ENCODE results near the gene FAM131C. TPM values are rescaled to one million over a fixed set of nuclear protein-coding genes. Genes with fewer than 3 reads are reported as not detected.

Gene FAM131C
- total RNA-seq, 6 donors from 2014 or later = 0.13 TPM; not detected in 5

DNA sequence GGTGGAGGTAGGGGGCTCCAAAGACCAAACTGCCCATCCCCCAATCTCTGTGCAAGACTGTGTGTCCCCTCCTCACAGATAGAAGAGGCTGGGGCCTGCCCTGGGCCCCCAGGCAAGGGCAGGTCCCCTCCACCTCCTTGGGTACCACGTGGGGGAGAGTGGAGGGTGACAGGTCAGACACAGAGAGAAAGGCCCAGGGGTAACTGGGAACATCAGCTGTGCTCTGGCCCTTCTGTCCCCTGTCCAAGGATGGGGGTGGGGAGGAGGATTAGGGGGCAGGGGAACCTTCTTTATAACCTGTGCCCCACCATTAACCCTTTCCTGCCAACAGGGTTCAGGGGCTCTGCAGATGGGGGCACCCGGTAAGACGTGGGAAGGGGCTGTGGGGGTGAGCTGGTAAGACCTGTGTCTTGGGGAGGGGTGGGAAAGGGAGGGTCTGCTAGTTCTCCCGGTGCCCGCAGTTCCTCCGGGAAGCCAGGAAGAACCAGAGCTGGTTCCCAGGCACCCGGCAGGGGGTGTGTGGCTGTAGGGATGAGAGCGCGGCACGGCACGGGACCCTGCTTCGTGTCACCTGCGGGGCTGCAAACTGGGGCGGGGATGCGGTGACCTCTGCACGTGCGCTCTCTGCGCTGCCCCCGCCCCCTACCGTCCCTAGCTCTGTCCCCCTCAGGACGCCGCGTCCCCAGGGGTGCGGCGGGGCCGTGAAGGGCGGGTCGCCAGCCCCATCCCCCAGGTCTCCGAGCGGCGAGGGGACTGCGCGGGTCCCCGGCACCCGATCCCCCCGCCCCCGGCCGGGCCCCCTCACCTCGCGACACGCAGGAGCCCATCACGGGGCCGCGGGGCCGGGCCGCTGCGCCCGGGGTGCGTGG, 601 bp downstream of the FAM131C start:
- H3K9me3 ChIP-seq = no peaks in the 10 kb centered on the region
- peaks cover 17 to 22% (median 19%) of the 10 kb centered on the region in 4 donors for H3K4me1 ChIP-seq
- no peak for ATAC-seq (ENCODE audit: low FRiP score in 2 of 2)
- no peak for DNase-seq
- WGBS, 2 donors = 19 to 64% methylated on average over 2 to 7 of the region's 49 CpGs
- peak overlapping the region in 3 of 4 donors; percentile 33 to 41 (median 38) for H3K4me3 ChIP-seq
- TF ChIP-seq POLR2AphosphoS5 (IDR thresholded peaks at IDR 0.05) (no peak), POLR2A (IDR thresholded peaks at IDR 0.05) (no peak), EP300 (IDR thresholded peaks at IDR 0.05) (no peak)
- TF ChIP-seq, protein P1, sequence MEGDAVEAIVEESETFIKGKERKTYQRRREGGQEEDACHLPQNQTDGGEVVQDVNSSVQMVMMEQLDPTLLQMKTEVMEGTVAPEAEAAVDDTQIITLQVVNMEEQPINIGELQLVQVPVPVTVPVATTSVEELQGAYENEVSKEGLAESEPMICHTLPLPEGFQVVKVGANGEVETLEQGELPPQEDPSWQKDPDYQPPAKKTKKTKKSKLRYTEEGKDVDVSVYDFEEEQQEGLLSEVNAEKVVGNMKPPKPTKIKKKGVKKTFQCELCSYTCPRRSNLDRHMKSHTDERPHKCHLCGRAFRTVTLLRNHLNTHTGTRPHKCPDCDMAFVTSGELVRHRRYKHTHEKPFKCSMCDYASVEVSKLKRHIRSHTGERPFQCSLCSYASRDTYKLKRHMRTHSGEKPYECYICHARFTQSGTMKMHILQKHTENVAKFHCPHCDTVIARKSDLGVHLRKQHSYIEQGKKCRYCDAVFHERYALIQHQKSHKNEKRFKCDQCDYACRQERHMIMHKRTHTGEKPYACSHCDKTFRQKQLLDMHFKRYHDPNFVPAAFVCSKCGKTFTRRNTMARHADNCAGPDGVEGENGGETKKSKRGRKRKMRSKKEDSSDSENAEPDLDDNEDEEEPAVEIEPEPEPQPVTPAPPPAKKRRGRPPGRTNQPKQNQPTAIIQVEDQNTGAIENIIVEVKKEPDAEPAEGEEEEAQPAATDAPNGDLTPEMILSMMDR (IDR thresholded peaks at IDR 0.05) = no peak
- no peaks in the 10 kb centered on the region for H3K36me3 ChIP-seq
- no peak overlapping the region for H3K27ac ChIP-seq
- H3K27me3 ChIP-seq = peaks cover 0 to 11% (median 8%) of the 10 kb centered on the region in 4 donors

DNA sequence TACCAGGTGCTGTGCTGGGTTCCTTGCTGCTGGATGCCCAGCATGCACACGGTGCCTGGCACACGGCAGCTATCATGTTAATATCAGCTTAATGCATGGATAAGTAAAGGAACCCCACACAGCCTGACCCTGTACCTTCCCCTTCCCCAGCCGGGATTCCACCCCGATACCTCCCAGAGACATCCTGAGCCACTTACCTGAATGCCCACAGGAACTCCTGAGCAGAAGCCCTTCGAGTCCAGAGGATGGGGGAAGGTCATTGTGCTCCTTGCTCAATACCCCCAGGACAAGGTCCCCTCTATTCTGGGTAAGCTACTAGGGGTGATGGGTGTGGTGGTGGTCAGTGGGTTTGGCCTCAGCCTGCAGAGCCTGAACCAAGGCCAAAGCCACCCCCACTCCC, 1.4 kb downstream of the FAM131C start:
- peak in 1 of 2 donors; percentile 3 for DNase-seq
- H3K4me1 ChIP-seq = peaks cover 17 to 22% (median 19%) of the 10 kb centered on the region in 4 donors
- TF ChIP-seq POLR2AphosphoS5 (IDR thresholded peaks at IDR 0.05) (no peak), POLR2A (IDR thresholded peaks at IDR 0.05) (no peak), EP300 (IDR thresholded peaks at IDR 0.05) (no peak)
- TF ChIP-seq, protein P1 (IDR thresholded peaks at IDR 0.05) = no peak
- ATAC-seq (ENCODE audit: low FRiP score in 2 of 2) = no peak
- WGBS, 2 donors = 85 to 89% methylated on average over 4 to 5 of the region's 5 CpGs
- no peak overlapping the region for H3K27ac ChIP-seq
- H3K27me3 ChIP-seq = peaks cover 0 to 11% (median 8%) of the 10 kb centered on the region in 4 donors
- no peaks in the 10 kb centered on the region for H3K36me3 ChIP-seq
- no peaks in the 10 kb centered on the region for H3K9me3 ChIP-seq
- H3K4me3 ChIP-seq = no peak overlapping the region

DNA sequence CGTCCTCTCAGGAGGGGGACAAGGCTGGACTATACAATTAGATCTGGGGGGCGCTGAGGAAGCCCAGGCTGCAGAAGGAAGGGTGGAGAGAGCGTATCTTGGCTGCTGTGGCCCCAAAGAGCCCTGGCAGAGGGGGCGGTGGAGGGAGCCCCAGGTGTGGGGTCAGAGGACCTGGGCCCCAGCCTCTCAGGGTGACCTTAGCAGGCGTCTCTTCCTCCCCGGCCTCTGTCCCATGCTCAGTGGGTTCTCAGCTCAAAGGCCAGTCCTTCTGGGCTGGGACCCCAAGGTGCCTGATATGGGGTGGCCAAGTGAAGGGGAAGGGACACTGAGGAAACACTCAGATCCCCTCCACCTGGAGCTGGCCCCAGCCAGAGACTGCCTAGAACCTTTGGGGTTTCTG, 1.8 kb downstream of the FAM131C start:
- peaks cover 0 to 11% (median 8%) of the 10 kb centered on the region in 4 donors for H3K27me3 ChIP-seq
- ATAC-seq (ENCODE audit: low FRiP score in 2 of 2) = no peak

DNA sequence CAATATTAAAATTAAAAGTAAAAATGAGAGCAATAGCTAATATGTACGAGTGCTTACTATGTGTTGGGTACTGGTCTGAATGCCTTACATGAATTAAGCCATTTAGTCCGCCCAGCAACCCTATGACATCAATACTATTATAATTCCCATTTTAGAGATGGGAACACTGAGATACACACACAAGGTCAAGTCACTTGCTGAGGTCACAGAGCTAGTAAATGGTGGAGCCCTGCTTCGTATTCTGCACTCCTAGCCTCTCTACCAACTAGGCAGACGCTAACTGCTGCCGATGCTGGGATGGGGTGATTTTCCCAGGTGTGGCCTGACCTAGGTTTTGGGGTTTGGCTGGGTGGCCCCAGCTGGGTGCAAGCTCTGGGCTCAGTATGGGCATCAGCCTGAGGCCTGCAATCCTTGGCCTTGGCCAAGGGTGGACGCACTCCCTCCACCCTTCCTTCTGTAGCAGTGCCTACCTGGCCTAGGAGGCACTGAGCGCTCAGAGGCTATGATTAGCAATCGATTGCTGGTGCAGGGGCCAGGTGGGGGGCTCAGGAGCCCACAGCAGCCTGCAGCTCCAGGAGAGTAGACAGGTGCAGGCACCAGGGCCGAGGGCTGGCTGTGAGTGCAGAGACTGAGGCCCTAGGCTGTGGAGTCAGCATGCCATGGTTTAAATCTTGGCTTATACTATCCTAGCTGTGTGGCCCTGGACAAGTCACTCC, 2.7 kb downstream of the FAM131C start:
- Histone ChIP-seq H3K9me3 (no peaks in the 10 kb centered on the region), H3K4me3 (no peak overlapping the region), H3K4me1 (peaks cover 17 to 22% (median 19%) of the 10 kb centered on the region in 4 donors), H3K36me3 (no peaks in the 10 kb centered on the region), H3K27me3 (peaks cover 0 to 11% (median 8%) of the 10 kb centered on the region in 4 donors), H3K27ac (no peak overlapping the region)
- 90 to 94% methylated on average over 7 to 9 of the region's 9 CpGs for WGBS, 2 donors
- TF ChIP-seq EP300 (IDR thresholded peaks at IDR 0.05) (no peak), POLR2A (IDR thresholded peaks at IDR 0.05) (no peak), POLR2AphosphoS5 (IDR thresholded peaks at IDR 0.05) (no peak)
- TF ChIP-seq, protein P1 (IDR thresholded peaks at IDR 0.05) = no peak
- no peak for ATAC-seq (ENCODE audit: low FRiP score in 2 of 2)
- no peak for DNase-seq

More for the DNA sequence above, 1.8 kb downstream of the FAM131C start:
- no peaks in the 10 kb centered on the region for H3K9me3 ChIP-seq
- H3K36me3 ChIP-seq = no peaks in the 10 kb centered on the region
- H3K4me1 ChIP-seq = peaks cover 17 to 22% (median 19%) of the 10 kb centered on the region in 4 donors
- H3K4me3 ChIP-seq = no peak overlapping the region
- WGBS, 2 donors = 94 to 100% methylated on average over 2 to 6 of the region's 6 CpGs
- DNase-seq = peak in 1 of 2 donors; percentile 29
- TF ChIP-seq POLR2A (IDR thresholded peaks at IDR 0.05) (no peak), EP300 (IDR thresholded peaks at IDR 0.05) (no peak), POLR2AphosphoS5 (IDR thresholded peaks at IDR 0.05) (no peak)
- TF ChIP-seq, protein P1 (IDR thresholded peaks at IDR 0.05) = no peak
- H3K27ac ChIP-seq = no peak overlapping the region

Measured in upper lobe of left lung (tissue), 6 donors.